RCC 7860 (cell line): ENCODE results near the gene TDRD12.
"Not testable (repeated sequence)": the region's sequence is repeated elsewhere in the genome, so short reads cannot be mapped to it uniquely, and the experiment has no call there.

Experiments used
- DNase-seq: peaks from one replicate; pipeline ENCODE4 v3.0.0-alpha.2; 2015; ENCODE audit warnings: low spot score
- FAIRE-seq: peaks from 2 replicates; lab custom pipeline; 2012; peaks lifted over from hg19 to GRCh38; lab: Jason Lieb, UNC

TDRD12 gene

DNA sequence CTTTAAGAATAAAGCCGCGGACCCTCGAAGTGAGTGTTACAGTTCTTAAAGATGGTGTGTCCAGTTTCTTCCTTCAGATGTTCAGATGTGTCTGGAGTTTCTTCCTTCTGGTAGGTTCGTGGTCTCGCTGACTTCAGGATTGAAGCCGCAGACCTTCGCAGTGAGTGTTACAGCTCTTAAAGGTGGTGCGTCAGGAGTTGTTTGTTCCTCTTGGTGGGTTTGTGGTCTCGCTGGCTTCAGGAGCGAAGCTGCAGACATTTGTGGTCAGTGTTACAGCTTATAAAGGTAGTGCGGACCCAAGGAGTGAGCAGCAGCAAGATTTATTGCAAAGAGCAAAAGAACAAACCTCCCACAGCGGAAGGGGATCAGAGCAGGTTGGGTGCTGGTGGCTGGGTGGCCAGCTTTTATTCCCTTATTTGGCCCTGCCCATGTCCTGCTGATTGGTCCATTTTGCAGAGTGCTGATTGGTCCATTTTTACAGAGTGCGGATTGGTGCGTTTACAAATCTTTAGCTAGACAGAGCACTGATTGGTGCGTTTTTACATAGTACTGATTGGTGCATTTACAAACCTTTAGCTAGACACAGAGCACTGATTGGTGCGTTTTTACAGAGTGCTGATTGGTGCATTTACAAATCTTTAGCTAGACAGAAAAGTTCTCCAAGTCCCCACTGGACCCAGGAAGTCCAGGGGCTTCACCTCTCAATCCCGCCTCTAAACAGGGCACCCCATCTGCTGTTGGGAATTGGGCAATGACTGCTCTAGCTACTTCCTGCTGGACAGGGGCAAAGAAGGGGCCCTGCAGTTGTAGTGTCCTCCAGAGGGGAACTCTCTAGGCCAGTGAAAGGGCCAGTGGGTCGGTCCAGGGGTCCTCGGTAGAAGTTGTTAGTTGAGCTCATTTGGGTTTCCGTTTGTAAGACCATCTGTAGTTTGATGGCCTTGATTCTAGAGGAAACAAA, 26.1 kb upstream of the TDRD12 start:
- DNase-seq, FAIRE-seq: not testable (repeated sequence)

DNA sequence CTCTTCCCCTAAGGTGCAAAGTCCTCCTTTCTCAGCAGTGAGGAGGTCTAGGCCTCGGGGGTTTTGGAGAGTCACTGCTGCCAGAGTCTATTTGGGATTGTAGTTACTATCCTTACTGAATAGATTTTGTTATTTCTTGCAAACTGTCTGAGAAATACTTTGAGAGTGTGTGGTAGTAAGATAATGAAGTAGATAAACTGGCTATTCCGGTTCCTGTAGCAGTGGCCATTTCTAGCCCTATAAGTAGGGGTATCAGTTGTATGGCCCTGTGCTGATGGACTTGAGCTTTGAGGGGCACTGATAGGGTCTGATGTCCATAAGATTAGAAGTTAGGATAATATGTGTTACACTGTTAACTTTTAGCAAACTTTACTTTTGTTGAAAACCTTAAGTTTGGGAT, 25.3 kb upstream of the TDRD12 start:
- DNase-seq, FAIRE-seq: not testable (repeated sequence)

DNA sequence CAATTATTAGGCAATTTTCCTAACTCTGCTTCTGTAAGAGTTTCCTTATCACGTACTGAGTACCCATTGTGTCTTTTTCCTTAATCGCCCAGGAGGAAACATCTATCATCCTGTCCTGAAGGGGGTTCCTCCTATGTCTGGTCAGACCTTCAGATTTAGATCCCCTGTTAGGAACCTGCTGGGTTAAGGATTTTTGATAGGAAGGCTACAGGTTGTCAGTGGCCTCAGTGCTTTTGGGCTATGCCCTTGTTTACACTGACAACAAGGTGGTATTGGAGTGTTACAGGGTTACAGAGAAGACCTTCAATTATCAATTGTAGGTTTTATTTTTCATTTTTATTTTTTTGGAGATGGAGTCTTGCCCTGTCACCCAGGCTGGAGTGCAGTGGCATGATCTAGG, 24.7 kb upstream of the TDRD12 start:
- FAIRE-seq, DNase-seq: not testable (repeated sequence)

DNA sequence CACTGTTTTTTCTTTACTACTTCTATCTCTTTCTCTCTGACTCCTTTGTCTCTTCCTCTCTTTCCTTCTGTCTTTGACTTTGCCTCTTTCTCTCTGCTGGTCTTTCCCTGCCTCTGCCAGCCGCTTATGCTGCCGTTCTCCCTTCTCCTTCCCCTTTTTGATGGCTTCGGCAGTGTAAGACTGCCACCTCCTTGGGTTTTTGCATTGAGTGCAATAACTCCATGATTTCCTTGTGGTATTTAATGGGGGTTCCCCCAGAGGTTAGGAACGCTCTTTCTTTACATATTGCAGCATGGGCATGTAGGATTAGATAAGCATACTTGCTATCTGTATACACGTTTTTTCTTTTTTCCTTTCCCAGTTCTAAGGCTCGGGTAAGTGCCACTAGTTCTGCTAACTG, 24.1 kb upstream of the TDRD12 start:
- not testable (repeated sequence) for DNase-seq, FAIRE-seq

DNA sequence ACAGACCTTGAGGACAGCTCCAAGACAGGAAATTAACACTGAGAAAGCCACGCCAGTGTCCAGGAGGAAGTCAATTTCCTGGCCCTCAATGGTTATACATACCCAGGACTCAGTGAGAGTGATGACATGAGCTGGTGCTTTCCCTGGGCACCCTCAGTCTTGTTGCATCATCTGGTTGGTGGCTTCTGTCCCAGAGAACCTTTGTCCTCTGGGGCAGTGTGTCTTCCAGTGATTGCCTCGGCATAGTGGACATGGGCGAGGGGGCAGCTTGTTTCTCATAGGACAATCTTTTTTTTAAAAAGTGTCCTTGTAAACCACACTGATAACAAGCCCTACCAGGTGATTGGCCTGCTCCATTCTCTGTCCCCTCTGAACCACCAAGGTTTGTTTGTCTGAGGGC, 22.8 kb upstream of the TDRD12 start:
- DNase-seq, FAIRE-seq: not testable (repeated sequence)

DNA sequence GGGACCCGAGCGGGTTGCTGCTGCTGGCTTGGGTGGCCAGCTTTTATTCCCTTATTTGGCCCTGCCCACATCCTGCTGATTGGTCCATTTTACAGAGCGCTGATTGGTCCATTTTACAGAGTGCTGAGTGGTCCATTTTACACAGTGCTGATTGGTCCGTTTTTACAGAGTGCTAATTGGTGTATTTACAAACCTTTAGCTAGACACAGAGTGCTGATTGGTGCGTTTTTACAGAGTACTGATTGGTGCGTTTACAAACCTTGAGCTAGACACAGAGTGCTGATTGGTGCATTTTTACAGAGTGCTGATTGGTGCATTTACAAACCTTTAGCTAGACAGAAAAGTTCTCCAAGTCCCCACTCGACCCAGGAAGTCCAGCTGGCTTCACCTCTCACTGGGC, 19.4 kb upstream of the TDRD12 start:
- not testable (repeated sequence) for DNase-seq, FAIRE-seq

DNA sequence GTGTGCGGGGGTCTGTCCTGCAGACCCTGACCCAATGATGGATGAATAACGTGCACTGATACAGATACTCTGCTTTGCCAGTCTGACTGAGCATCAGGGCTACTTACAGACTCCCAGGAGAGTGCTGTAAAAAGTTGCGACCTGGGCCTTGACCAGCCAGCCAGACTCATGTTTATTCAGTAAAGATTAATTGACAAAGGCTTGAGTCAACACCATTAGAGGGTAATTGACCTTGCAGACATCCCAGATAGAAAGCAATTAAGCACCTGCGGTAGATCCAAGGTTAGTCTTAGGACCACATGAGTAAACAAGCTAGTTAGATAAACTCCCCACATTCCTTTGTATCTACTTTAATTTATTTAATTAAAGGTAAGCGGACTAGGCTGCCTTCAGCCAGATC, 17.6 kb upstream of the TDRD12 start:
- DNase-seq, result no peak
- FAIRE-seq, result no peak

DNA sequence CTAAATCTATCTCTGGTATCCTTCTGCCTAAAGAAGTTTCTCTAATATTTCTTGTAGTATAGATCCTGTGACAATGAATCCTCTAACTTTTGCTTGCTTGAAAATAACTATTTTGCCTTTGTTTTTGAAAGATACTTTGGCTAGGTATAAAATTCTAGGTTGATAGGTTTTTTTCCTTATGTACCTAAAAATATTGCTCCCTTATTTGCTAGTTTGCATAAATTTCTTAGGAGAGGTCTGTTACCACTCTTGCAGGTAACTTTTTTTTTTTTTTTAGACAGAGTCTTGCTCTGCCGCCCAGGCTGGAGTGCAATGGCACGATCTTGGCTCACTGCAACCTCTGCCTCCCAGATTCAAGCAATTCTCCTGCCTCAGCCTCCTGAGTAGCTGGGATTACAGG, 15.6 kb upstream of the TDRD12 start:
- not testable (repeated sequence) for FAIRE-seq, DNase-seq

DNA sequence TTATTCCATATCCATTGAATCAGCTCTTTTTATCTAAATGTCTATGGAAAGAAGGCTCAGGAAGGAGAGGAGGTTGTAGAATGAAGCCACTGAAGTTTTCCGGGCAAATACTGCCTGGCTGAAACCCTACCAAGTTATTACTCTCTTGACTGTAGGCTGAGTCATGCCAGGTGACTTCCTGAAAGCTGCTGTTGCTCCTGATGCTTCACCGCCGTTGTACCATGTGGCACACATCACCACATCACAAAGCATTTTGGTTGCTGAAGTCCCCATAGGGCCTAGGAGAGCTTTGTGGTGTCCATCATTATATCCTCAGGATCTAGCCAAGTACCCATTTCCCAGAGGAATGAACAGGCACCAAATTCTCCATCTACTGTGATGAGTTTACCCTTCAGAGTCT, 11.1 kb upstream of the TDRD12 start:
- FAIRE-seq (no peak), DNase-seq (no peak)

DNA sequence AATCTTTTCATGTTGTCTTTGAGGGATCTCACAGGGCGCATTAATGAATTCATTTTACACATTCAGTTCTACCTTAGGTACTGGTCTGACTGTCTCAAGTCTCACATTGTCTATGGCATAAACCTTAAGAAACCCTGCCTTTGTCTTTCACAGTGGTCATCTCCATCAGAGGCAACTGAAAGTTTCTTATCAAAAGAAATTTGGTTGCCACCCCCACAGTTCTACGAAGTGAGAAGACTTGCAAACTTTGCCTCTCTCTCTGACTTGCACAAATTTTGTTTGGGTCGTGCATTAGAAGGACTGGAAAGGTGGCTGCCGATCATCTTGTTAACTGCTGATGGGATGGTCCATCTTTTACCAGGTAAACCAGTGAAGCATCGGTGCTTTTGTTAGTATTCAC, 10.5 kb upstream of the TDRD12 start:
- no peak for DNase-seq
- FAIRE-seq, result no peak

DNA sequence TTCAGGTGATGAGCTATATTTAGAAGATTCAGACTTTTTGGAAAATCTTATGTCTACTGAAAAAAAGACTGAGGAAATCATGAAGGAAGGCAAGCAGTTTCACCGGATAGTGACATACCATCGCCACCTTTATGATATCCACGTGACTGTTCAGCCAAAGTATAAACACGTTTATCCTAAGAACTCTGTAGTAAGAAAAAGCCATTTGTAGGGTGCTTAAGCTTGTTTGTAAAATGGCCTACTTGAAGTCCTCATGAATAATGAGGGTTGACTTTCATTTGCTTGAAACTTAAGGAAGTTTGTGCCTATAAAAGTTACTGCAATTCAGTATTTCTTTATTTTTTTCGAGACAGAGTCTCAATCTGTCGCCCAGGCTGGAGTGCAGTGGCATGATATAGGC, 7.8 kb upstream of the TDRD12 start:
- DNase-seq (no peak), FAIRE-seq (no peak)

DNA sequence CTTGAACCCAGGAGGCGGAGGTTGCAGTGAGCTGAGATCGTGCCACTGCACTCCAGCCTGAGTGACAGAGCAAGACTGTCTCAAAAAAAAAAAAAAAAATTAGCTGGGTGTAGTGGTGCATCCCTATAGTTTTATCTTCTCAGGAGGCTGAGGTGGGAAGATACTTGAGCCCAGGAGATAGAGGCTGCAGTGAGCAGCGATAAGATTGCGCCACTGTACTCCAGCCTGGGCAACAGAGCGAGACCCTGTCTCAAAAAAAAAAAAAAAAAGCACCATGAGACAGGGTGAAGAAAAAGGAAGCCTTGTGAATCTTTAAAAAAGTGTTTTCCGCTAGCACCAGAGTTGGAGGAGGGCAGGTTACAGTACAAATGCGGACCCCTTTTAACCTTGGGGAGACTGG, 3.4 kb upstream of the TDRD12 start:
- DNase-seq, FAIRE-seq: not testable (repeated sequence)

DNA sequence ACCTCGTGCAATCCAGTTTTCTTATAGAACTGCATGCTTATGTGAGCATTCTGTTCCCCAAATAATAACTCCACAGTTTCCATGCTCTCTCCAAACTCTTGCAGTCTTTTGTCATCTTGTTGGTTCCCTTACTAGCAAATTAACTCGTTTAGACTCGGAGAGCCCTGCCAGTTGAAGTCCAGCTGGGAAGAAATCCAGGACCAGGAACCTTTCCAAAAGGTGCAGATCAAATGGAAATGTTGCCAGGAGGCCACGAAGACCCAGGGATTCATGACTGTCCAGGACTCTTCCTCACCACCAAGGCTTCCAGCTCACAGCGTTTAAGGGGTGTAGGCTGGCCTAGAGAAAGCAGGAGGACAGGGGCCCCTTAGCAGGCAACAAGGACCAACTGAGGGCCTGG, 2.1 kb upstream of the TDRD12 start:
- no peak for DNase-seq
- FAIRE-seq, result no peak

DNA sequence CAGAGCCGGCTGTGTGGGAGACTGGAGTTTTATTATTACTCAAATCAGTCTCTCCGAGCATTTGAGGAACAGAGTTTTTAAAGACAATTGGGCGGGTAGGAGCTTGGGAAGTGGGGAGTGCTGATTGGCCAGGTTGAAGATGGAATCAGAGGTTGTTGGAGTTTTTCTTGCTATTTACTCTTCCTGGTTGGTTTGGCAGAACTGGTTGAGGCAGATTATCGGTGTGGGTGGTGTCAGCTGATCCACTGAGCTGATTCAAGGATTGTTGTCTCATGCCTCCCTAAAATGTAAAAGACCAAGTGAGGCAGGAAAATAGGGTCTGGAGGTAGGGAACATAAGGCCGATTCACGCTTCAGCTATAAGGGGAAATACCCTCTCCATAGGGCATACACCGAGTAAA, 1.3 kb upstream of the TDRD12 start:
- FAIRE-seq, result no peak
- DNase-seq, result no peak

DNA sequence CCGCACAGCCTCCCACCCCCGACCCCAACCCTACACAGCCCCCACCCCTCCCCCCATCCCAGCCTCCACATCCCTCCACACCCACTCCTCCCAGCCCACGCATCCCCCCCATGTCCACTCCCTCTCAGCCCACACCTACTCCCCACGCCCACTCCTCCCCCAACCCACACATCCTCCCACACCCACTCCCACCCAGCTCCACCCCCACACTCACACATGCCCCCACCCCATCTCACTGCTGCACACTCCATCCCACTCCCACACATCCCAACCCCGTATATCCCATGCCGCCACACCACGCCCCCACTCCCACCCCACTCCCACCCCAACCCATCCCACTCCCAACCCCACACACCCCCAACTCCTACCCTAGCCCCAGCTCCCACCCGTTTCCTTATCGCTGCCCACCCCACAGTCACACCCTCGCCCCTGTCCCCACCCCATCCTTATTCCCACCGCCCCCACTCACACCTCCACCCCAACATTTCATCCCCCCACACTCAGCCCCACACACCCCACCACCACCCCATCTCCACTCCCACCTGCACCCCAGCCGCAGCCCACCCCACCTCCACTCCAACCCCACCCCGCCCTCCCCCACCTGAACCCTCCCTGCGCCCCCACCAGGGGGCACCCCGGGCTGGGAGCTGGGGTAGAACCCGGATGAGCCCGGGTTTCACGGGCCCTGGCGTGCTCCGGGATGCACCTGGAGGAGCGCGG, 809 bp downstream of the TDRD12 start:
- FAIRE-seq, result no peak
- no peak for DNase-seq

DNA sequence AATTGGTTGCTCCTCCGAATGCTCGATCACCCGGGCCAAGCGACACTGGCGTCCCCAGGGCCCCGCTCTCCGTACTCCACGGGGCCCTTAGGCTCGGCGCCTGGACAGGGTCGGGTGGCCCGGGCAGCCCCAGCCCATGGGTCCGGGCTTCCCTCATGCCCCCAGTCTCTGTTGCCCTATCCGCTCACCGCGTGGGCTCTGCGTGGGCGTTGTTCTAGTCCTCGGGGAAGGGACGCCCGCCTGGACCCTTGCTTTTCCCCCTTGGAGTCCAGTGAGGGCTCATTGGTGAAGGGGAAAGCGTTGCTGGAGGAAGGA, 1.3 kb downstream of the TDRD12 start:
- DNase-seq (no peak), FAIRE-seq (no peak)

DNA sequence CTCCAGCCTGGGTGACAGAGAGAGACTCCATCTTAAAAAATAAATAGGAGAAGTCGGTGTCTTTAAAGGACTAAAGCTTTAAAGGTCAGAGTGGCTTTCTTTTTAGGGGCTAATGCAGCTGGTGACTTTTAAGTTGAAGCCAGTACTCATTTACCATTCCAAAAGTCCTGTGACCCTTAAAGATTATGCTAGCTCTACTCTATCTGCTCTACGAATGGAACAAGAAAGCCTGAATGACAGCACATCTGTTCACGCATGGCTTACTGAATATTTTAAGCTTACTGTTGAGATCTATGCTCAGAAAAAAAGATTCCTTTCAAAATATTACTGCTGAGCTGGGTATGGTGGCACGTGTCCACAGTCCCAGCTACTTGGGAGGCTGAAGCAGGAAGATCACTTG, 16.4 kb downstream of the TDRD12 start:
- no peak for FAIRE-seq

DNA sequence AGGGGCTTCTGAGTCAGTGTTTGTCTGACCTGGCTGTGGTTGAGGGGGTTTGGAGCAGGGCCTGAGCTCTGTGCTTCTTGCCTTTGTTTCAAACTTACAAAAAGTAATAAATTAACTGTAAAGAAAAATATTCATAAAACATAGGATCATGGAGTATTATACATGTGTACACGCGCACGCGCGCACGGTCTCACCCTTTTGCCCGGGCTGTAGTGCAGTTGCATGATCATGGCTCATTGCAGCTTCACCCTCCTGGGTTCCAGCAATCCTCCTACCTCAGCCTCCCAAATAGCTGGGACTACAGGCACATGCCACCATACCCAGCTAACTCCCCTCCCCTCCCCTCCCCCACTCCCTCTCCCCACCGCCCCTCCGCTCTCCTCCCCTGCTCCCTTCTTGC, 23.5 kb downstream of the TDRD12 start:
- DNase-seq (no peak), FAIRE-seq (no peak)

More for the DNA sequence above, 16.4 kb downstream of the TDRD12 start:
- no peak for DNase-seq

DNA sequence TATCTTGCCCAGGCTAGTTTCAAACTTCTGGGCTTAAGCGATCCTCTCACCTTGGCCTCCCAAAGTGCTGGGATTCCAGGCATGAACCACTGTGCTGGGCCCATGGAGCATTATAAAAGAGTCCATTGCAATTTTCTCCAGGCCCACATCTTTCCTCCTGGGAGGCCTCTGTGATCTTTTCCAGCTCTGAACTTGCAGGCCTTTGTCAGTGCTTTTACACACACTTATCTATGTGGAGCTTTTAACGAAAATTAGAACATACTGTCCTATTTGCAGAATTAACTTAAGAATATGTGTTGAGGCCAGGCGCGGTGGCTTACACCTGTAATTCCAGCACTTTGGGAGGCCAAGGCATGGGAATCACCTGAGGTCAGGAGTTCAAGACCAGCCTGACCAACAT, 23.9 kb downstream of the TDRD12 start:
- DNase-seq (no peak), FAIRE-seq (no peak)

DNA sequence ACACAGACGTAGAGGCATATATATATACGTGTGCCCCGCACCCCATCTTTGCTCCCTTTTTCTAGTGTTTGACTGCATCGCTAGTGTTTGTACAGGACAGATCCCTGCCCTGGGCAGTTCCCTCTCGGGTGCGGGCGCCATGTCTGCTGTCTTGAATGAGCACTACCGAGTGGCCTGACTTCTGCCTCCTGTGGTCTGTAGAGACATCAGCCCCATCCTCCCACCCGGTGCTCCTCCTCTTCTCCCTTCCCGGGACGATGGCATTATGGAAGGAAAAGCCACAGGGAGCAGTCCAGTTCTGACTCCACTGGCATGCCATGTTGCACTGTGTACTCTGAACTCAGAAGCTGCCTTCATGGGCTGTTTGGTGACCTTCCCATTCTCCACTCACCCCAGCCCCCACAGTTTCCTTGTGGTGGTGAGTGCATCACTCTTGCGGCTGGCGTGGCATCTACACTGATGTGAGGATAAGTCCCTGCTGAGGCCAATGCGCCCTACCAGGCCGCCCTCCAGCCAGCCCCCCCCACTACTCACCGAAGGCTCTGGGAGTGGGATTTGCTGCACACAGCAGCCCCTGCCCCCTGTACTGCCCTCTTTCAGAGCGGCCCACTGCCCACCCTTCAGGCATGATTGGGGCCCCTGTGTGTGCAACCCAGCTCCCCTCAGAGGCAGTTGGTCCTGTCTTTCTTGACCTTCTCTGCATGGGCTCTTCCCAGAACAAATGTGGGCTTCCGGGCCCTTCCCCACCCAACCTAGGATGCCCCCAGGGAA, 25.2 kb downstream of the TDRD12 start:
- no peak for FAIRE-seq

DNA sequence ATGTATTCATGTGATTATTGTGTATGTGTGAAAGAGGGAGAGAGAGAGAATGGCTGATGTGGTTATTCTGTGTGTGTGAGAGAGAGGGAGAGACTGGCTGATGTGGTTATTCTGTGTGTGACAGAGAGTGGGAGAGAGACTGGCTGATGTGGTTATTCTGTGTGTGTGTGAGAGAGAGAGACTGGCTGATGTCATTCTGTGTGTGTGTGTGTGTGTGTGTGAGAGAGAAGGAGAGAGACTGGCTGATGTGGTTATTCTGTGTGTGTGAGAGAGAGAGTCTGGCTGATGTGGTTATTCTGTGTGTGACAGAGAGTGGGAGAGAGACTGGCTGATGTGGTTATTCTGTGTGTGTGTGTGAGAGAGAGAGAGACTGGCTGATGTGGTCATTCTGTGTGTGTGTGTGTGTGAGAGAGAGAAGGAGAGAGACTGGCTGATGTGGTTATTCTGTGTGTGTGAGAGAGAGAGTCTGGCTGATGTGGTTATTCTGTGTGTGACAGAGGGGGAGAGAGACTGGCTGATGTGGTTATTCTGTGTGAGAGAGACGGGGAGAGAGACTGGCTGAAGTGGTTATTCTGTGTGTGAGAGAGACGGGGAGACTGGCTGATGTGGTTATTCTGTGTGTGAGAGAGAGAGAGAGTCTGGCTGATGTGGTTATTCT, 26.2 kb downstream of the TDRD12 start:
- DNase-seq, FAIRE-seq: not testable (repeated sequence)

More for the DNA sequence above, 25.2 kb downstream of the TDRD12 start:
- no peak for DNase-seq
